Measurements from ENCODE around the gene PHLDA3. TPM values are rescaled to one million over a fixed set of nuclear protein-coding genes. Genes with fewer than 3 reads are reported as not detected.

PHLDA3 gene
- polyA plus RNA-seq, 2 of the 4 experiments (the other 2 are of a cell fraction), result 40.5 to 91.1 TPM

DNA sequence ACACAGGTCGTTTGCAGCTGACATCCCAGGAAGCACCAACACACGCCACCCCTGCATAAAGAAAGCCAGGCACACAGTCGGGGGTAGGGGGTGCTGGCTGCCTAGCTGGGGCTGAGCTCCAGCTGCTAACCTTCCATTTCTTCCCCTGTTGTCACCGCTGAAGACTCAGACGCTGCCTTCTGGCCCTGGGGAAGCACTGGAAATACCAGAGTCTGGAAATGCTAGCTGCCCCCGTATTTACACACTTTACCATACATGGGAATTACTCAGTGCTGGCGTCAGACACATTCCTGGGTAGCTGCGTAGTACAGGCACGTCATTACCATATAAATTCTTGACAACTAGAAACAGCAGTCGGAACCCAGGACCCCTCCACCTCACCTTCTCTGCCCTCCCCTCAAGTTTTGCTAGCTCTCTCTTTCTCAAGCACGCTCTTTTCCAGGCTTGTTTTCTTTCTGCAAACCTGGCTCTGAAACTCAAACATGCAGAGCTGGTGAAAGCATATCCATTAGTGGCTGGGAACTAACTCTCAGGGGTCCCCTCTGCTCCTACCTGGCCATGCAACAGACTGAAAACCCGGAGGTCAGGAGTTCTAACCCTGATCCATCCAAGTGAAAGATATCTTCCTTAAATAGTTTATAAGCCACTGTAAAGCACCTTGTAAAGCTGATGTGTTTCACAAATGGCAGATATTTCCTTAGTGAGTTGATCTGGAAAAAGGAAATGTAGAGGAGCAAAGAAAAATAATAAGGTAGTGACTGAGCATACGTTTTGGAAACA, 34.6 kb upstream of the PHLDA3 start (continued):
- TF ChIP-seq RAD21 (conservative IDR thresholded peaks at IDR 0.05 in 1 of 2, IDR thresholded peaks at IDR 0.05 in 1 of 2), result peak in 1 of 2 experiments; percentile 24; a peak in 1 of 5 replicates
- no peak for TF ChIP-seq TFCP2L1 (CRISPR knock-in tag; IDR thresholded peaks at IDR 0.05)
- TF ChIP-seq TP53 (CRISPR knock-in tag; IDR thresholded peaks at IDR 0.05), result no peak
- TF ChIP-seq, protein P1, sequence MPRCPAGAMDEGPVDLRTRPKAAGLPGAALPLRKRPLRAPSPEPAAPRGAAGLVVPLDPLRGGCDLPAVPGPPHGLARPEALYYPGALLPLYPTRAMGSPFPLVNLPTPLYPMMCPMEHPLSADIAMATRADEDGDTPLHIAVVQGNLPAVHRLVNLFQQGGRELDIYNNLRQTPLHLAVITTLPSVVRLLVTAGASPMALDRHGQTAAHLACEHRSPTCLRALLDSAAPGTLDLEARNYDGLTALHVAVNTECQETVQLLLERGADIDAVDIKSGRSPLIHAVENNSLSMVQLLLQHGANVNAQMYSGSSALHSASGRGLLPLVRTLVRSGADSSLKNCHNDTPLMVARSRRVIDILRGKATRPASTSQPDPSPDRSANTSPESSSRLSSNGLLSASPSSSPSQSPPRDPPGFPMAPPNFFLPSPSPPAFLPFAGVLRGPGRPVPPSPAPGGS (IDR thresholded peaks at IDR 0.05), result no peak
- 0 out of 2 replicates have a peak, but pooled peaks have one; percentile 4 for TF ChIP-seq HEYL (CRISPR knock-in tag; IDR thresholded peaks at IDR 0.05)
- TF ChIP-seq RFX5 (IDR thresholded peaks at IDR 0.05), result no peak
- TF ChIP-seq SMC3 (IDR thresholded peaks at IDR 0.05), result no peak
- TF ChIP-seq, protein P2, sequence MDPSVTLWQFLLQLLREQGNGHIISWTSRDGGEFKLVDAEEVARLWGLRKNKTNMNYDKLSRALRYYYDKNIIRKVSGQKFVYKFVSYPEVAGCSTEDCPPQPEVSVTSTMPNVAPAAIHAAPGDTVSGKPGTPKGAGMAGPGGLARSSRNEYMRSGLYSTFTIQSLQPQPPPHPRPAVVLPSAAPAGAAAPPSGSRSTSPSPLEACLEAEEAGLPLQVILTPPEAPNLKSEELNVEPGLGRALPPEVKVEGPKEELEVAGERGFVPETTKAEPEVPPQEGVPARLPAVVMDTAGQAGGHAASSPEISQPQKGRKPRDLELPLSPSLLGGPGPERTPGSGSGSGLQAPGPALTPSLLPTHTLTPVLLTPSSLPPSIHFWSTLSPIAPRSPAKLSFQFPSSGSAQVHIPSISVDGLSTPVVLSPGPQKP (IDR thresholded peaks at IDR 0.05; ENCODE audit: low read depth, low read length), result no peak
- TF ChIP-seq ESRRA (IDR thresholded peaks at IDR 0.05; ENCODE audit: borderline replicate concordance, low read length), result no peak
- no peak for TF ChIP-seq SREBF2 (IDR thresholded peaks at IDR 0.05)
- TF ChIP-seq, protein P3, sequence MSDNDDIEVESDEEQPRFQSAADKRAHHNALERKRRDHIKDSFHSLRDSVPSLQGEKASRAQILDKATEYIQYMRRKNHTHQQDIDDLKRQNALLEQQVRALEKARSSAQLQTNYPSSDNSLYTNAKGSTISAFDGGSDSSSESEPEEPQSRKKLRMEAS (IDR thresholded peaks at IDR 0.05), result peak; percentile 85
- TF ChIP-seq MYC (IDR thresholded peaks at IDR 0.05; ENCODE audit: borderline replicate concordance, low read length), result no peak
- TF ChIP-seq POLR2AphosphoS2 (conservative IDR thresholded peaks at IDR 0.05; ENCODE audit: low read length), result peak; percentile 49; the same call in 1 of the 2 replicates
- TF ChIP-seq CBX2 (IDR thresholded peaks at IDR 0.05; ENCODE audit: borderline replicate concordance, low read depth), result no peak
- TF ChIP-seq GATA3 (IDR thresholded peaks at IDR 0.05; ENCODE audit: borderline replicate concordance), result peak; percentile 86; the same call in 1 of the 2 replicates
- TF ChIP-seq, protein P4, sequence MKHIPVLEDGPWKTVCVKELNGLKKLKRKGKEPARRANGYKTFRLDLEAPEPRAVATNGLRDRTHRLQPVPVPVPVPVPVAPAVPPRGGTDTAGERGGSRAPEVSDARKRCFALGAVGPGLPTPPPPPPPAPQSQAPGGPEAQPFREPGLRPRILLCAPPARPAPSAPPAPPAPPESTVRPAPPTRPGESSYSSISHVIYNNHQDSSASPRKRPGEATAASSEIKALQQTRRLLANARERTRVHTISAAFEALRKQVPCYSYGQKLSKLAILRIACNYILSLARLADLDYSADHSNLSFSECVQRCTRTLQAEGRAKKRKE (CRISPR knock-in tag; IDR thresholded peaks at IDR 0.05; ENCODE audit: low read depth), result no peak
- TF ChIP-seq, protein P5, sequence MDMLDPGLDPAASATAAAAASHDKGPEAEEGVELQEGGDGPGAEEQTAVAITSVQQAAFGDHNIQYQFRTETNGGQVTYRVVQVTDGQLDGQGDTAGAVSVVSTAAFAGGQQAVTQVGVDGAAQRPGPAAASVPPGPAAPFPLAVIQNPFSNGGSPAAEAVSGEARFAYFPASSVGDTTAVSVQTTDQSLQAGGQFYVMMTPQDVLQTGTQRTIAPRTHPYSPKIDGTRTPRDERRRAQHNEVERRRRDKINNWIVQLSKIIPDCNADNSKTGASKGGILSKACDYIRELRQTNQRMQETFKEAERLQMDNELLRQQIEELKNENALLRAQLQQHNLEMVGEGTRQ (IDR thresholded peaks at IDR 0.05), result no peak
- TF ChIP-seq KDM1A (IDR thresholded peaks at IDR 0.05; ENCODE audit: low read depth), result no peak
- TF ChIP-seq, protein P6, sequence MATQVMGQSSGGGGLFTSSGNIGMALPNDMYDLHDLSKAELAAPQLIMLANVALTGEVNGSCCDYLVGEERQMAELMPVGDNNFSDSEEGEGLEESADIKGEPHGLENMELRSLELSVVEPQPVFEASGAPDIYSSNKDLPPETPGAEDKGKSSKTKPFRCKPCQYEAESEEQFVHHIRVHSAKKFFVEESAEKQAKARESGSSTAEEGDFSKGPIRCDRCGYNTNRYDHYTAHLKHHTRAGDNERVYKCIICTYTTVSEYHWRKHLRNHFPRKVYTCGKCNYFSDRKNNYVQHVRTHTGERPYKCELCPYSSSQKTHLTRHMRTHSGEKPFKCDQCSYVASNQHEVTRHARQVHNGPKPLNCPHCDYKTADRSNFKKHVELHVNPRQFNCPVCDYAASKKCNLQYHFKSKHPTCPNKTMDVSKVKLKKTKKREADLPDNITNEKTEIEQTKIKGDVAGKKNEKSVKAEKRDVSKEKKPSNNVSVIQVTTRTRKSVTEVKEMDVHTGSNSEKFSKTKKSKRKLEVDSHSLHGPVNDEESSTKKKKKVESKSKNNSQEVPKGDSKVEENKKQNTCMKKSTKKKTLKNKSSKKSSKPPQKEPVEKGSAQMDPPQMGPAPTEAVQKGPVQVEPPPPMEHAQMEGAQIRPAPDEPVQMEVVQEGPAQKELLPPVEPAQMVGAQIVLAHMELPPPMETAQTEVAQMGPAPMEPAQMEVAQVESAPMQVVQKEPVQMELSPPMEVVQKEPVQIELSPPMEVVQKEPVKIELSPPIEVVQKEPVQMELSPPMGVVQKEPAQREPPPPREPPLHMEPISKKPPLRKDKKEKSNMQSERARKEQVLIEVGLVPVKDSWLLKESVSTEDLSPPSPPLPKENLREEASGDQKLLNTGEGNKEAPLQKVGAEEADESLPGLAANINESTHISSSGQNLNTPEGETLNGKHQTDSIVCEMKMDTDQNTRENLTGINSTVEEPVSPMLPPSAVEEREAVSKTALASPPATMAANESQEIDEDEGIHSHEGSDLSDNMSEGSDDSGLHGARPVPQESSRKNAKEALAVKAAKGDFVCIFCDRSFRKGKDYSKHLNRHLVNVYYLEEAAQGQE (IDR thresholded peaks at IDR 0.05), result 0 out of 2 replicates have a peak, but pooled peaks have one; percentile 17

Data from A549 (cell line).